HK-2 (cell line): ENCODE measurements around the gene LUZP1.
A peak's percentile ranks its signal among the peaks of the same experiment; 100 is the strongest.

Experiments used
- DNase-seq: peaks from one replicate; pipeline ENCODE4 v3.0.0-alpha.2; 2018; ENCODE audit not compliant: unreplicated experiment

Gene LUZP1

GRCh38 chr1:23116921-23117699 is 51.5 kb downstream of the LUZP1 start:
- DNase-seq = no peak

DNA sequence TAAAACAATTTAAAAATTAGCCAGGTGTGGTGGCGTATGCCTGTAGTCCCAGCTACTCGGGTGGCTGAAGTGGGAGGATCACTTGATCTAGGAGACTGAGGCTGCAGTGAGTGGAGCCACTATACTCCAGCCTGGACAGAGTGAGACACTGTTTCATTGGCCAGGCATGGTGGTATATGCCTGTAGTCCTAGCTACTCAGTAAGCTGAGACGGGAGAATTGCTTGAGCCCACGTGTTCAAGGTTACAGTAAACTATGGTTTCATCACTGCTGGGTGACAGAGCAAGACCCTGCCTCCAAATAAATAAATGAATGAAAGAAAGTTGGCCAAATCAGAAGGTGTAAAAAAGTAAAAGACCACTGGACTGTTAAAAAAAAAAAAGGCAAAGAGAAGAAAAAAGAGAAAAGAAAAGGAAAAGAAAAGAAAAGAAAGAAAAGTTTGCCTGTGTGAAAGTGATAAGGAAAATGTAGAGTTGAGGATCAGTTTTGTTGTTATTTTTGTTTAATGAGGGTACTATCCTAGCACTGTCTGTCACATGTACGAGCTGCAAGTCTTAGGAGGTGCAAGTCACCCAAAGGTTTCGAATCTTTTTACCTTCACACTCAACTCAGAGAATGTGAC is 52.3 kb downstream of the LUZP1 start:
- no peak for DNase-seq

DNA sequence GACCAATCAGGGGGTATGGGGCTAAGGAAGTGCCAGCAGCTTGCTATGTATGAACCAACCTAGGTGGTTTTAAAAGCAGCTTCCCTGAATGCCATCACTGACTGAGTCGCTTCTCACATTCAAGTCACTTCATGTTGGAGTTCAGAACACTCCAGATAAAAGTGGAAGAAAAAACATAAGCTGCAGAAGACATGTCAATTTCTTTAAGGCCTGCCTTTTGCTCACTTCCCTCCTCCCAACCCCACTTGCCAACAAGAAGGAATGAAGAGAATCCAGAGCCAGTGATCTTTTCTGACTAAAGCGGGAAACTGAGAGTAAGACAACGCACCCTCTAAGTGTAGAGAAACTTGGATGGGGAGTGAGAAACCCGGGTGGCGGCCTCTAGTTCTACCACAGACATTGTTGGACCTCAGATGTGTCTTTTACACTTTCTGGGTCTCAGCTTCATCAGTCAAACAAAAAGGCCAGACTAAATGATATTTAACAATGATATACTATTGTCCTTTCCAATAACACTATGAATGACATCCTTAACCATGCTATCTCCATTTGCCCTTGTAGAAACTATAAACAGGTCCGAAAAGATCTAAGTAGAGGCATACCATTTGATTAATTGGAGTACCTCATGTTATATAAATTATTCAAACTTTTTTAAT is 54.1 kb downstream of the LUZP1 start:
- no peak for DNase-seq

GRCh38 chr1:23111600-23112535 is 56.8 kb downstream of the LUZP1 start:
- no peak for DNase-seq

GRCh38 chr1:23110391-23110790 is 58.3 kb downstream of the LUZP1 start:
- DNase-seq = no peak

DNA sequence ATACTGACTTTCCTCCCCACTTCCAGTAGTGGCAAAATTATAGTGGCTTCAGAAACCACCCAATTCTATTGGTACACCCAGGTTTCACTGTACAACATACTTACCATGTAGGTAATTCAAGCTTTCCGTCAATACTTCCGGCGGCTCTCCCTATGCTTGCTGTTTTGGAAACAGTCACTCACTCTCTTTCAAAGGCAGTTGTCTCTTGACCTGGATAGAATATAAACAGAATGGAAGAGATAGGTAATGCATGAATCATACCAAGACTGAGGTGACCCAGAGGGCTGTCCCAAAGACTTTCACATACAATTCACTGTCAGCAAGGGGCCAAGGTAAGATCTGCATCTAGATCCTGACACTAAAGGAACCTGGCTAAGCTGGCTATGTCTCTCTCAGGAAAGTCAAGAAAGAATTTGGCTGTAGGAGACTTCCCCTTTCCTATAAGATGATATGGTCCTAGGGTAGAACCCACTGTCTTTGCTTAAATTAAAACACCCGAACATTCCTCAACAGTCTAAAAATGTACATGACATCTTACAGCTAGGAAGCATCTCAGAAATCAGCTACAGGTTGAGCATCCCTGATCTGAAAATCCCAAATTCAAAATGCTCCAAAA is 59.6 kb downstream of the LUZP1 start:
- DNase-seq = no peak

- DNase-seq = no peak
Observed at GRCh38 chr1:23103001-23103889, 65.4 kb downstream of the LUZP1 start.

DNA sequence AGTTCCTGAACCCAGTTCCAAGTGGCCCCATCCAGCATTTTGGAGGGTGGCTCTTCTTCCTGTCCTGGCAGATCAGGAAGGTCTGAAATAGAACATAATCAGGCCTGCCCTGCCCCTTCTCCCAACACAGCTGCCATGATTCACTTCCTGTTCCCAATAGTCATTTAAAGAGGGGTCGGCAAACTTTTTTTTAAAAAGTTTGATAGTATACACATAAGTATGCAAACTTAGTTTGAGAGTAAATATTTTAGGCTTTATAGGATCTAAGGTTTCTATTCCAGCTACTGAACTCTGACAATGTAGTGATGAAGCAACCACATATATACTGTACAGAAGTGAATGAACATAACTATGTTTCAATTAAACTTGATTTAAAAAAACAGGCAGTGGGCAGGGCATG is 66.4 kb downstream of the LUZP1 start:
- DNase-seq = no peak

GRCh38 chr1:23101887-23102286 is 66.8 kb downstream of the LUZP1 start:
- no peak for DNase-seq

DNA sequence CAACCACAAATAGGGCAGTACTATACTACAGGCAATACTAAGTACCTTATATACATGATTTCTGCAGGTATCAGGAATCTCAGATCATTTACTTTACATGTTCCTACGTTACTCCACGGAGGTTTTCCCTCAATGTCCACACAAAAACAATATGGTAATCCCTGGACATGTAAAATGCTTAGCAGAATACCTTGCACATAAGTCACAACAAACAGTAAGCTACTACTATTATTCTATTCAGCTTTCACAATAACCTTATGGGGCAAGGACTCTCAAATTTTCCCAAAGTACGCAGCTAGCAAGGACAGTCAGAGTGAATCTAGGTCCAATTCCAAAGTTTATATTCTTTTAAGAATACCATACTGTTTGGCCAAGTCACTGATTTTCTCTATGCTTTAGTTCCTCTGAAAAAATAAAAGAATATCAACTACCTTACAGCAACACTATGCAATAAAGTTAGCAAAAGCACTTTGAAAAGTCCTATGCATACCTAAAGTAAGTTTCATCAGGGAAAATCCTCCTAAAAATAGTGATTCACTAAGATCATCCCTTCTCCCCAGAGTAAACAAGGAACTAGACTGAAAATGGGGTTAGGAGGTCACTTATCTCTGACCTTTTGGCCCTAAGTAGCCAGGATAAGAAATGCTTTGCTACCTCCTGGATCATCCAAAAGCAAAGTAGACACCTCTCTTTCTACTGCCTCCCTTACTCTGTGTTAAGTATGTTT is 67.4 kb downstream of the LUZP1 start:
- DNase-seq = no peak

DNA sequence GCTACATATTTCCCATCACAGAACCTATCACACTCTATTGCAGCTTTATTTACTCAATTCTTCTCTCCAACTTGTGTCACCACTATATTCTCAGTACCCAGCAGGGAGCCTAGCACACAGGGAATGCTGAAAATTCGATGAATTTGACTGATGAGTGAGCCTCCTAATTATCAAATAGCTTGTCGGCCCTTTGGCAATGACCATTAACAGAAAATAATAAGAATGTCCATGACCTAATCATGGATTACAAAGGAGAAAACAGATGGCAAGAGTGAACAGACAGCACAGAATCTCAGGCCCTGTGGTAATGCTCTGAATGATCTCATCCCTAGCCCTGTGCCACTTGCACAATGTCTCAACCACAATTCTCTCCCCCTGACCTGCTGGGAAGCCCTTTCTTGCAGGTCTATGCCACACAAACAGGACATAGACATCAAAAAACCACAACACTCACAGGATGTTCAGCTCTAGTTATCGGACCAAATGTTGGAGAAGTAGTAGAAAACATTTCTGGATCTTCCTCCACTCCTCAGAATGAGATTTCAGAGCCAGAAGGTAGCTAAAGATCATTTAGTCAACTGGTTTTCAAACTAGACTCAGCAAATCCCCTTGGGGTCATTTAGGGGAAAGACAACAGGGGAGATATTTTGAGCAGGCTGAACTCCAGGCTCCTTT is 68.4 kb downstream of the LUZP1 start:
- DNase-seq = peak; percentile 62

- DNase-seq = no peak
Observed at GRCh38 chr1:23099171-23099536, 69.5 kb downstream of the LUZP1 start.

GRCh38 chr1:23098463-23099170 is 70.0 kb downstream of the LUZP1 start:
- peak; percentile 52 for DNase-seq

GRCh38 chr1:23097316-23097715 is 71.3 kb downstream of the LUZP1 start:
- no peak for DNase-seq

- DNase-seq = no peak
Observed at GRCh38 chr1:23092447-23092846, 76.2 kb downstream of the LUZP1 start.

GRCh38 chr1:23091545-23091944 is 77.1 kb downstream of the LUZP1 start:
- DNase-seq = no peak

GRCh38 chr1:23090056-23090455 is 78.6 kb downstream of the LUZP1 start:
- no peak for DNase-seq

DNA sequence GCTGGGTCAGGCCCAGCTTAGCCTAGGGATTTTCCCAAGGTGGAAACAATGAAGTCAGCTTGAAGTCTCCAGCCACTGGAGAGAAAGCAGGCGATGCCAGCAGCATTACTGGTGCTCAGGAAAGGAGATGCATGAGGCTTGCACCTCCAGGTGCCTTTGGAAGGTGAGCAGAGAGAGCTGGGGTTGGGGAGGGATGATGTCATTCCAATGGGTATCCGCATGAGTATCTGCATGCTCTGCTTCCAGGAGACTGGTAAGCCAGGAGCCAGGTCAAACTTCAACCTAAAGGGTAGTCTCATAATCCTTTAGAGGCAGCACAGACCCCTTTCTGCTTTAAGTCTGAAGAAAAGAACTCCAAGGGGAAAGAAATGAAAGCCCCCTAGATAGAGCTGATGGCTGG is 80.6 kb downstream of the LUZP1 start:
- DNase-seq = no peak

DNA sequence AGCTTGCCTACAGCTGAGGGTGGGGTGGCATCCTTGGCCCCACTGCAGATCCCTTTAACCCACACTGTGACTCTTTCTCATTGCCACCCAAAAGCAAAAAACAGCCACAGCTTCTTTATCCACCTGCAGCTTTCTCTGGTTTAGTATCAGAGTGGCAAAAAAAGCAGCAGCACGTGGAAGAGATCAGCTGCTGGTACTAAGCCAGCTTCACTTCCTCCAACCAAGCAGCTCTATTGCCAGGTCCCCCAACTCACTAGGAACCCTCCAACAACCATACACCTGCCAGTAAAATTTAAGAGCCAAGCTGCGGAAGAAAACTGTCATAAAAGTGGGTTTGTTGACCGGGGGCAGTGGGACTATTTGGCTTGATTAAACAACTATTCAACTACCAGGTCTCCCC is 83.0 kb downstream of the LUZP1 start:
- DNase-seq = no peak
